Memory B cell (primary cell): ENCODE data around the gene PRR33.
A peak's percentile ranks its signal among the peaks of the same experiment; 100 is the strongest.
"Not testable (repeated sequence)": the region's sequence is repeated elsewhere in the genome, so short reads cannot be mapped to it uniquely, and the experiment has no call there.

Experiments
- ATAC-seq: fragments of 150-1000 bp; cut with Tn5 transposase; 2 replicates; pipeline ENCODE4 v1.10.0; 2021; ENCODE audit warnings: low read depth, mild to moderate bottlenecking, moderate library complexity
- DNase-seq, 2 donors: peaks; one replicate each; pipeline ENCODE4 v3.0.0; 2022; ENCODE audit warnings: low spot score in 2 of 2
- H3K27ac Mint-ChIP-seq: one replicate; pipeline ENCODE4 v1.8.0; 2022; ENCODE audit warnings: mild to moderate bottlenecking, moderate library complexity, mixed read lengths
- H3K27me3 Mint-ChIP-seq: one replicate; pipeline ENCODE4 v1.8.0; 2022; ENCODE audit warnings: mixed read lengths
- H3K36me3 Mint-ChIP-seq: one replicate; pipeline ENCODE4 v1.8.0; 2022; ENCODE audit warnings: mild to moderate bottlenecking, mixed read lengths
- H3K4me1 Mint-ChIP-seq: one replicate; pipeline ENCODE4 v1.8.0; 2022; ENCODE audit warnings: mixed read lengths
- H3K4me3 Mint-ChIP-seq: one replicate; pipeline ENCODE4 v1.8.0; 2022; ENCODE audit warnings: mild to moderate bottlenecking, moderate library complexity, mixed read lengths
- H3K9me3 Mint-ChIP-seq: one replicate; pipeline ENCODE4 v1.8.0; 2022; ENCODE audit warnings: mixed read lengths

Gene PRR33

GRCh38 chr11:1880746-1881441 lies 10.8 kb downstream of the PRR33 start:
- Mint-ChIP-seq H3K27me3 (no peaks in the 10 kb centered on the region), H3K27ac (peak overlapping the region; percentile 64), H3K4me1 (peaks cover 34% of the 10 kb centered on the region), H3K9me3 (no peaks in the 10 kb centered on the region), H3K4me3 (peak overlapping the region; percentile 42), H3K36me3 (no peaks in the 10 kb centered on the region)
- DNase-seq (no peak), ATAC-seq (no peak)

GRCh38 chr11:1879941-1880720 lies 11.6 kb downstream of the PRR33 start:
- H3K27me3 Mint-ChIP-seq = no peaks in the 10 kb centered on the region
- DNase-seq = no peak
- peaks cover 2% of the 10 kb centered on the region for H3K36me3 Mint-ChIP-seq
- no peaks in the 10 kb centered on the region for H3K9me3 Mint-ChIP-seq
- H3K4me3 Mint-ChIP-seq = peak overlapping the region; percentile 42
- ATAC-seq = no peak
- peak overlapping the region; percentile 64 for H3K27ac Mint-ChIP-seq
- peaks cover 37% of the 10 kb centered on the region for H3K4me1 Mint-ChIP-seq

GRCh38 chr11:1879342-1879940 lies 12.3 kb downstream of the PRR33 start:
- no peaks in the 10 kb centered on the region for H3K27me3 Mint-ChIP-seq
- DNase-seq = no peak
- ATAC-seq = no peak
- H3K4me3 Mint-ChIP-seq = no peak overlapping the region
- H3K9me3 Mint-ChIP-seq = no peaks in the 10 kb centered on the region
- H3K36me3 Mint-ChIP-seq = peaks cover 2% of the 10 kb centered on the region
- H3K27ac Mint-ChIP-seq = peak overlapping the region; percentile 43
- H3K4me1 Mint-ChIP-seq = peaks cover 38% of the 10 kb centered on the region

- Mint-ChIP-seq H3K9me3 (no peaks in the 10 kb centered on the region), H3K4me3 (no peak overlapping the region), H3K27me3 (no peaks in the 10 kb centered on the region), H3K36me3 (peaks cover 4% of the 10 kb centered on the region), H3K4me1 (peaks cover 41% of the 10 kb centered on the region), H3K27ac (no peak overlapping the region)
- DNase-seq (no peak), ATAC-seq (no peak)
Observed at GRCh38 chr11:1878137-1879031, 13.3 kb downstream of the PRR33 start.

- H3K4me3 Mint-ChIP-seq = no peak overlapping the region
- no peaks in the 10 kb centered on the region for H3K27me3 Mint-ChIP-seq
- H3K27ac Mint-ChIP-seq = no peak overlapping the region
- no peaks in the 10 kb centered on the region for H3K9me3 Mint-ChIP-seq
- DNase-seq (no peak), ATAC-seq (no peak)
- H3K36me3 Mint-ChIP-seq = peaks cover 4% of the 10 kb centered on the region
- H3K4me1 Mint-ChIP-seq = peaks cover 46% of the 10 kb centered on the region
Observed at GRCh38 chr11:1877211-1878136, 14.2 kb downstream of the PRR33 start.

GRCh38 chr11:1876361-1877063 lies 15.2 kb downstream of the PRR33 start:
- no peaks in the 10 kb centered on the region for H3K9me3 Mint-ChIP-seq
- H3K27ac Mint-ChIP-seq = no peak overlapping the region
- DNase-seq (no peak), ATAC-seq (no peak)
- H3K4me1 Mint-ChIP-seq = peaks cover 54% of the 10 kb centered on the region
- no peak overlapping the region for H3K4me3 Mint-ChIP-seq
- H3K27me3 Mint-ChIP-seq = no peaks in the 10 kb centered on the region
- peaks cover 4% of the 10 kb centered on the region for H3K36me3 Mint-ChIP-seq

GRCh38 chr11:1875851-1876301 lies 15.8 kb downstream of the PRR33 start:
- not testable (repeated sequence) for H3K9me3 Mint-ChIP-seq, H3K36me3 Mint-ChIP-seq, H3K27me3 Mint-ChIP-seq, H3K4me3 Mint-ChIP-seq, H3K27ac Mint-ChIP-seq, ATAC-seq, DNase-seq
- peaks cover 57% of the 10 kb centered on the region for H3K4me1 Mint-ChIP-seq

GRCh38 chr11:1875093-1875850 lies 16.4 kb downstream of the PRR33 start:
- no peak for DNase-seq
- no peak overlapping the region for H3K4me3 Mint-ChIP-seq
- H3K4me1 Mint-ChIP-seq = peaks cover 55% of the 10 kb centered on the region

GRCh38 chr11:1874441-1875092 lies 17.1 kb downstream of the PRR33 start:
- H3K27ac Mint-ChIP-seq, H3K9me3 Mint-ChIP-seq, H3K27me3 Mint-ChIP-seq, ATAC-seq, H3K4me3 Mint-ChIP-seq, DNase-seq, H3K36me3 Mint-ChIP-seq: not testable (repeated sequence)
- H3K4me1 Mint-ChIP-seq = peaks cover 55% of the 10 kb centered on the region

More at GRCh38 chr11:1875093-1875850, 16.4 kb downstream of the PRR33 start:
- Mint-ChIP-seq H3K27me3 (no peaks in the 10 kb centered on the region), H3K27ac (peak overlapping the region; percentile 41), H3K36me3 (peaks cover 4% of the 10 kb centered on the region), H3K9me3 (no peaks in the 10 kb centered on the region)
- no peak for ATAC-seq

- H3K9me3 Mint-ChIP-seq, H3K36me3 Mint-ChIP-seq, ATAC-seq, H3K27me3 Mint-ChIP-seq, DNase-seq: not testable (repeated sequence)
- H3K4me3 Mint-ChIP-seq = peak overlapping the region; percentile 52
- H3K4me1 Mint-ChIP-seq = peaks cover 58% of the 10 kb centered on the region
- H3K27ac Mint-ChIP-seq = peak overlapping the region; percentile 75
Observed at GRCh38 chr11:1873813-1874150, 17.9 kb downstream of the PRR33 start.

- H3K27ac Mint-ChIP-seq = peak overlapping the region; percentile 75
- peaks cover 60% of the 10 kb centered on the region for H3K4me1 Mint-ChIP-seq
- peaks cover 8% of the 10 kb centered on the region for H3K36me3 Mint-ChIP-seq
- H3K9me3 Mint-ChIP-seq = no peaks in the 10 kb centered on the region
- peak overlapping the region; percentile 52 for H3K4me3 Mint-ChIP-seq
- ATAC-seq (no peak), DNase-seq (no peak)
- no peaks in the 10 kb centered on the region for H3K27me3 Mint-ChIP-seq
Observed at GRCh38 chr11:1873048-1873812, 18.5 kb downstream of the PRR33 start.
